Osteocyte (in vitro differentiated cells): ENCODE results near the gene CD81. TPM values are rescaled to one million over a fixed set of nuclear protein-coding genes. Genes with fewer than 3 reads are reported as not detected.

Source experiments
- DNase-seq: peaks from one replicate; pipeline ENCODE4 v3.0.0; 2021; ENCODE audit warnings: mixed read lengths; ENCODE audit not compliant: unreplicated experiment; ENCODE audit errors: extremely low spot score
- H3K27ac Mint-ChIP-seq: one replicate; pipeline ENCODE4 v1.8.0; 2021; ENCODE audit warnings: mild to moderate bottlenecking, mixed read lengths; ENCODE audit not compliant: unreplicated experiment
- H3K27me3 Mint-ChIP-seq: one replicate; pipeline ENCODE4 v1.8.0; 2021; ENCODE audit warnings: mixed read lengths; ENCODE audit not compliant: unreplicated experiment
- H3K36me3 Mint-ChIP-seq: one replicate; pipeline ENCODE4 v1.8.0; 2021; ENCODE audit warnings: mixed read lengths; ENCODE audit not compliant: unreplicated experiment
- H3K4me1 Mint-ChIP-seq: one replicate; pipeline ENCODE4 v1.8.0; 2021; ENCODE audit warnings: mixed read lengths; ENCODE audit not compliant: unreplicated experiment
- H3K4me3 Mint-ChIP-seq: one replicate; pipeline ENCODE4 v1.8.0; 2021; ENCODE audit warnings: mild to moderate bottlenecking, moderate library complexity, mixed read lengths; ENCODE audit not compliant: unreplicated experiment
- H3K9me3 Mint-ChIP-seq: one replicate; pipeline ENCODE4 v1.8.0; 2021; ENCODE audit warnings: mixed read lengths; ENCODE audit not compliant: unreplicated experiment
- total RNA-seq: library from RNA; stranded (reverse); gene quantifications from 2 replicates; pipeline ENCODE4 v1.2.1, GENCODE V29; 2021
- TF ChIP-seq, protein P1 (sequence below): fragments of 200-600 bp; sonication (generic); IDR thresholded peaks from 2 replicates; pipeline ENCODE4 v1.5.0; 2021; ENCODE audit warnings: antibody characterized with exemption, mild to moderate bottlenecking, moderate library complexity

Gene CD81
- total RNA-seq, 1 donor from 2014 or later, result 652 TPM

DNA sequence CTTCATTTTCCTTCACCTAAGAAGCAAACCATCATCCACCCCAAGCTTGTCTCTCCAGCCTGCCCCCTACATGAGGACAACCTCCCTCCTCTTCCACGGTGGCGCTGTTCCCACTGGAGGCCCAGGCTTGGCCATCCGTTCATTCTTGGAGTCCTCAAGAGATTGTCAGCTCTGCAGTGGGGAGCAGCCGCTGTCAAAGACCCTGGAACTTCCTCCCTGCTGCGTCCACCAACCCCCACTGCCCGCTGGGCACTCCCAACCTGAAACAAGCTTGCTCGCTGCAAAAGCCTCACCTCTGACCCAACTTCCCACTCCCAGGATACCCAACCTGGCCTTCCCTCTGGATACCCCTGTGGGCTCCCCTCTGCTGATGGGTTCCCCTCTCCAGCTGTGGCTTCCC lies 10.4 kb upstream of the CD81 start:
- TF ChIP-seq, protein P1, sequence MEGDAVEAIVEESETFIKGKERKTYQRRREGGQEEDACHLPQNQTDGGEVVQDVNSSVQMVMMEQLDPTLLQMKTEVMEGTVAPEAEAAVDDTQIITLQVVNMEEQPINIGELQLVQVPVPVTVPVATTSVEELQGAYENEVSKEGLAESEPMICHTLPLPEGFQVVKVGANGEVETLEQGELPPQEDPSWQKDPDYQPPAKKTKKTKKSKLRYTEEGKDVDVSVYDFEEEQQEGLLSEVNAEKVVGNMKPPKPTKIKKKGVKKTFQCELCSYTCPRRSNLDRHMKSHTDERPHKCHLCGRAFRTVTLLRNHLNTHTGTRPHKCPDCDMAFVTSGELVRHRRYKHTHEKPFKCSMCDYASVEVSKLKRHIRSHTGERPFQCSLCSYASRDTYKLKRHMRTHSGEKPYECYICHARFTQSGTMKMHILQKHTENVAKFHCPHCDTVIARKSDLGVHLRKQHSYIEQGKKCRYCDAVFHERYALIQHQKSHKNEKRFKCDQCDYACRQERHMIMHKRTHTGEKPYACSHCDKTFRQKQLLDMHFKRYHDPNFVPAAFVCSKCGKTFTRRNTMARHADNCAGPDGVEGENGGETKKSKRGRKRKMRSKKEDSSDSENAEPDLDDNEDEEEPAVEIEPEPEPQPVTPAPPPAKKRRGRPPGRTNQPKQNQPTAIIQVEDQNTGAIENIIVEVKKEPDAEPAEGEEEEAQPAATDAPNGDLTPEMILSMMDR, result no peak
- Mint-ChIP-seq H3K9me3 (no peaks in the 10 kb centered on the region), H3K27me3 (no peaks in the 10 kb centered on the region), H3K36me3 (no peaks in the 10 kb centered on the region), H3K4me1 (no peaks in the 10 kb centered on the region), H3K27ac (no peak overlapping the region), H3K4me3 (no peak overlapping the region)
- DNase-seq, result no peak

DNA sequence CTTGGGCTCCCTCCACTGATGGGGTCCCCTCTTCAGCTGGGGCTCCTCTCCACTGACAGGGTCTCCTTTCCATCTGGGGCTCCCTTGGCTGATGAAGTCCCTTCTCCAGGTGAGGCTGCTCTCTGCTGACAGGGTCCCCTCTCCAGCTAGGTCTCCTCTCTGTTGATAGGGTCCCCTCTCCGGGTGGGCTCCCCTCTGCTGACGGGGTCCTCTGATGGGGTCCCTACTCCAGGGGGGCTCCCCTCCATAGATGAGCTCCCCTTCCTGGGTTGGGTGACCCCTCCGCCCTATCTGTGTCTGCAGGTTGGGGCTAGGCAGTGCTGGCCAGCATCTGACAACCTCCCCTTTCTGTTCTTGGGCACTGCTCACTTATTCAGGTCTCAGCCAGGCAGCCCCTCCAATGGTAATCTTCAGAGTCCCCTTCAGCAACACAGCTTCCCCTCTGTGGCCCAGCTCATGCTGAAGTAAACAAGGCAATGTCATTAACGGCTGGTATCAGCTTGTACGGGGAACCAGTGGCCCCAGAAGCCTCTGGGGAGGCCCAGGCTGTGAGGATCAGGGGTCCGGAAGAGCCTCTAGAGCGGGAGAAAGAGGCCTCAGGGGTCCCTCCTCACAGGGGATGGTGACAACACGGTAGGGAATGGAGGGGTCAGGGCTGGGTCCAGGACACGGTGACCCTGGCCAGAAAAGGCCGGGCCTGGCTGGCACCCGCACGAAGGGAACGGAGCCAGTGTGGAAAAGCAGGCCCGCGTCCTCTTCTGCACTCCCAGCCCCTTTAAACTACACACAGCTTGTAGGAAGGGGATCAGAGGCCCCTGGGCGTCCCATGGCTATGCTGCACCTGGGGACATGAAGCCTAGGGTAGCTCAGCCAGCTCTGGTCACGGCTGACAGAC lies 9.6 kb upstream of the CD81 start:
- TF ChIP-seq, protein P1, result no peak
- Mint-ChIP-seq H3K4me3 (no peak overlapping the region), H3K27ac (no peak overlapping the region), H3K4me1 (no peaks in the 10 kb centered on the region), H3K9me3 (no peaks in the 10 kb centered on the region), H3K36me3 (no peaks in the 10 kb centered on the region), H3K27me3 (no peaks in the 10 kb centered on the region)
- no peak for DNase-seq

DNA sequence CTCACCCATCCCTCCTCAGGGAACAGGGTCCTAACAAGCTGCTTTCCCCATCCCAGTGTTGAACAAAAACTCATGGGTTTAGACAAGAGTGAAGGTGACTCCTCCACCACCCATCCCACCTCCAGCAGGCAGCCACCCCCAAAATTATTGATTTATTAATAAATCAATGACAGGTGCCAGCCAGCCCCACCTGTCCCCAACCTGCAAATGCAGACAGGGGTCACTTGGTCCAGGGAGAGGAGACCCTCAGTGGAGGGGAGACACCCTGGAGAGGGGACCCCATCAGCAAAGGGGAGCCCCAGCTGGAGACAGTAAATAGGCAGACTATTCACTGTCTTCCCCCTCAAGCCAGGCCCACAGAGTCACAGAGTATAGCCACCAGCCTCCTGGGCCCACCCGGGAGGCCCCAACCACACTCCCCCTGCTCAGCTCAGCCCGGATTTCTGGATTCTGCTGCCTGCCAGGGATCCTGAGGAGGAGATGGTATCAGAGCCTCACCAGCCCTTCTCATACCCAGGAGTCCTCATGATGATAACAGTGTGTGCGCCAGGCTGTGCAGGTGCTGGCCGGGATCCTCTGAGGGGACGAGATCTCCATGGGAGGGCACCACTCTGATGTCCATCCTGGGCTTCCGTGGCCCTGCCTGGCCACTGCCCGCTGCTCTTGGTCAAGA lies 8.8 kb upstream of the CD81 start:
- no peaks in the 10 kb centered on the region for H3K4me1 Mint-ChIP-seq
- H3K27ac Mint-ChIP-seq, result no peak overlapping the region
- TF ChIP-seq, protein P1, result no peak
- H3K27me3 Mint-ChIP-seq, result no peaks in the 10 kb centered on the region
- no peak for DNase-seq
- H3K36me3 Mint-ChIP-seq, result no peaks in the 10 kb centered on the region
- no peaks in the 10 kb centered on the region for H3K9me3 Mint-ChIP-seq
- H3K4me3 Mint-ChIP-seq, result no peak overlapping the region

DNA sequence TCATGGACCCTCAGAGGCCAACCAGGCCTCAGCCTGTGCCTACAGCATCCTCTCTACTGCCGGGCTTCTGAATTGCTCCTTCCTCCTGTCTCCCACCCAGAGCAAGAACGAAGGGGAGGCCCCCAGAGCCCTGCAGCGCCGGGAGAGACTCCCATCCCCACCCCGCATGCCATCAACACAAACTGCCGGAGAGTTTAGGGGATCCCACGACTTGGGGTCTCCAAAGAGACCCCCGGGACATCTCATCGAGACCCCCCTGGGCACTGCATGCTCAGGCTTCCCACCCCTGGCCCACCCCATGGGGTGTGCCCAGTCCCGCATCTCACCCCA lies 8.3 kb upstream of the CD81 start:
- H3K4me3 Mint-ChIP-seq, result no peak overlapping the region
- DNase-seq, result no peak
- TF ChIP-seq, protein P1, result no peak
- no peaks in the 10 kb centered on the region for H3K4me1 Mint-ChIP-seq
- no peaks in the 10 kb centered on the region for H3K27me3 Mint-ChIP-seq
- no peaks in the 10 kb centered on the region for H3K36me3 Mint-ChIP-seq
- H3K27ac Mint-ChIP-seq, result no peak overlapping the region
- no peaks in the 10 kb centered on the region for H3K9me3 Mint-ChIP-seq

DNA sequence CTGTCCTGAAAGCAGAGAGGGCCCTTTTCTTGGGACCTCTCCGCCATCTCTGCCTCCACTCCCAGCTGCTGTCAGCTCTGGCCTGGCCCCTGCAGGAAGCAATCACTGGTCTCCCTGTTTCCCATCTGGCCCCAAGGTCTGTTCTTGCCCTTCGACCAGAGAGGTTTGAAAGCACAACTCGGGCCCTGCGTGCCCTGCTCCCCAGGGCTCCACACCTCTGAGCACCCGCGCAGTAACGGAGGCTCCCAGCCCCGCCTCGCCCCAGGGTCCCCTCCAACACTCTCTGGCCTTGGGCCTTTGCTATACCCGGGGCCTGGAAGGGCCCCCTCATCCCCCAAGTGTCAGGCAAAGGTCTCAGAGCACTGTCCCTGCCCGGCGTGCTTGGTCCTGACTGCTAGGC lies 7.8 kb upstream of the CD81 start:
- H3K36me3 Mint-ChIP-seq, result no peaks in the 10 kb centered on the region
- TF ChIP-seq, protein P1, result no peak
- H3K9me3 Mint-ChIP-seq, result no peaks in the 10 kb centered on the region
- no peak for DNase-seq
- no peaks in the 10 kb centered on the region for H3K27me3 Mint-ChIP-seq
- no peaks in the 10 kb centered on the region for H3K4me1 Mint-ChIP-seq
- H3K27ac Mint-ChIP-seq, result no peak overlapping the region
- H3K4me3 Mint-ChIP-seq, result no peak overlapping the region
